Measurements from ENCODE around the gene PRR16.
"Not testable (repeated sequence)": the region's sequence is repeated elsewhere in the genome, so short reads cannot be mapped to it uniquely, and the experiment has no call there.

PRR16 gene

GRCh38 chr5:120695368-120695880 lies 231.3 kb downstream of the PRR16 start:
- DNase-seq: no peak
- intact Hi-C loops (cut with DNase I): no loop called here

GRCh38 chr5:120697147-120697546 lies 233.0 kb downstream of the PRR16 start:
- DNase-seq: no peak
- intact Hi-C loops (cut with DNase I): no loop called here

GRCh38 chr5:120697670-120698327 lies 233.7 kb downstream of the PRR16 start:
- intact Hi-C loops (cut with DNase I); DNase-seq: not testable (repeated sequence)

GRCh38 chr5:120700653-120701052 lies 236.6 kb downstream of the PRR16 start:
- DNase-seq; intact Hi-C loops (cut with DNase I): not testable (repeated sequence)

GRCh38 chr5:120702817-120703538 lies 238.9 kb downstream of the PRR16 start:
- DNase-seq; intact Hi-C loops (cut with DNase I): not testable (repeated sequence)

- no peak for DNase-seq
- intact Hi-C loops (cut with DNase I): no loop called here
Measured at GRCh38 chr5:120703918-120704587, 240.0 kb downstream of the PRR16 start.

GRCh38 chr5:120706877-120707276 lies 242.8 kb downstream of the PRR16 start:
- DNase-seq: no peak
- intact Hi-C loops (cut with DNase I): no loop called here

GRCh38 chr5:120717381-120717780 lies 253.3 kb downstream of the PRR16 start:
- no peak for DNase-seq
- intact Hi-C loops (cut with DNase I): no loop called here

GRCh38 chr5:120730214-120730613 lies 266.1 kb downstream of the PRR16 start:
- DNase-seq: no peak
- intact Hi-C loops (cut with DNase I): no loop called here

GRCh38 chr5:120734033-120734432 lies 269.9 kb downstream of the PRR16 start:
- intact Hi-C loops (cut with DNase I): no loop called here
- no peak for DNase-seq

- DNase-seq: no peak
- intact Hi-C loops (cut with DNase I): no loop called here
Measured at GRCh38 chr5:120735076-120735475, 271.0 kb downstream of the PRR16 start.
